Astrocyte (in vitro differentiated cells and primary cell): ENCODE measurements around the gene DGKQ. TPM values are rescaled to one million over a fixed set of nuclear protein-coding genes. Genes with fewer than 3 reads are reported as not detected.

ENCODE experiments used
- DNase-seq: peaks from one replicate; pipeline ENCODE4 v3.0.0-alpha.2; 2010; ENCODE audit warnings: low read depth
- FAIRE-seq: peaks from 2 replicates; lab custom pipeline; 2011; peaks lifted over from hg19 to GRCh38; lab: Jason Lieb, UNC
- H2AFZ ChIP-seq: 2 replicates; pipeline ENCODE4 v1.6.0; 2012; ENCODE audit warnings: low read depth, low read length, inconsistent platforms
- H3K27ac ChIP-seq: 2 replicates; pipeline ENCODE4 v1.5.1; 2011; ENCODE audit warnings: low read depth, low read length, inconsistent platforms
- H3K27me3 ChIP-seq: 2 replicates; pipeline ENCODE4 v1.6.0; 2011; ENCODE audit warnings: low read length, inconsistent platforms; ENCODE audit not compliant: insufficient read depth
- H3K36me3 ChIP-seq: 2 replicates; pipeline ENCODE4 v1.5.1; 2011; ENCODE audit warnings: low read length, inconsistent platforms; ENCODE audit not compliant: insufficient read depth
- H3K4me1 ChIP-seq: 2 replicates; pipeline ENCODE4 v1.5.1; 2011; ENCODE audit warnings: low read length, inconsistent platforms; ENCODE audit not compliant: insufficient read depth
- H3K4me2 ChIP-seq: 2 replicates; pipeline ENCODE4 v1.6.0; 2012; ENCODE audit warnings: low read length, inconsistent platforms
- H3K4me3 ChIP-seq: 2 replicates; pipeline ENCODE4 v1.5.1; 2011; ENCODE audit warnings: low read depth, mild to moderate bottlenecking, low read length, inconsistent platforms; ENCODE audit not compliant: insufficient read depth
- H3K79me2 ChIP-seq: 2 replicates; pipeline ENCODE4 v1.6.0; 2012; ENCODE audit warnings: mild to moderate bottlenecking, low read length, inconsistent platforms; ENCODE audit not compliant: insufficient read depth
- H3K9ac ChIP-seq: 2 replicates; pipeline ENCODE4 v1.6.0; 2012; ENCODE audit warnings: mild to moderate bottlenecking, low read length, inconsistent platforms
- H3K9me3 ChIP-seq: 2 replicates; pipeline ENCODE4 v1.5.1; 2012; ENCODE audit warnings: low read depth, mild to moderate bottlenecking, low read length, inconsistent platforms; ENCODE audit not compliant: insufficient read depth
- H4K20me1 ChIP-seq: 2 replicates; pipeline ENCODE4 v1.6.0; 2012; ENCODE audit warnings: low read length, inconsistent platforms; ENCODE audit not compliant: insufficient read depth
- H3K27ac Mint-ChIP-seq: one replicate; pipeline ENCODE4 v1.8.0; 2021; ENCODE audit warnings: mild to moderate bottlenecking, mixed read lengths; ENCODE audit not compliant: unreplicated experiment
- H3K27me3 Mint-ChIP-seq: one replicate; pipeline ENCODE4 v1.8.0; 2021; ENCODE audit warnings: low read depth, mixed read lengths; ENCODE audit not compliant: unreplicated experiment
- H3K36me3 Mint-ChIP-seq: one replicate; pipeline ENCODE4 v1.8.0; 2021; ENCODE audit warnings: low read depth, mixed read lengths; ENCODE audit not compliant: unreplicated experiment
- H3K4me1 Mint-ChIP-seq: one replicate; pipeline ENCODE4 v1.8.0; 2021; ENCODE audit warnings: low read depth, mixed read lengths; ENCODE audit not compliant: unreplicated experiment
- H3K4me3 Mint-ChIP-seq: one replicate; pipeline ENCODE4 v1.8.0; 2021; ENCODE audit warnings: mild to moderate bottlenecking, moderate library complexity, mixed read lengths; ENCODE audit not compliant: unreplicated experiment
- H3K9me3 Mint-ChIP-seq: one replicate; pipeline ENCODE4 v1.8.0; 2021; ENCODE audit warnings: mild to moderate bottlenecking, mixed read lengths; ENCODE audit not compliant: unreplicated experiment
- EZH2 ChIP-seq: IDR thresholded peaks from 2 replicates; pipeline ENCODE4 v1.6.1; 2012; ENCODE audit warnings: mild to moderate bottlenecking, low read length, inconsistent platforms; ENCODE audit not compliant: insufficient read depth
- total RNA-seq: library from RNA; stranded (reverse); gene quantifications from 2 replicates; pipeline ENCODE4 v1.2.1, GENCODE V29; 2021
- TF ChIP-seq, protein P1 (sequence below): IDR thresholded peaks from 2 replicates; pipeline ENCODE4 v1.5.1; 2011; ENCODE audit warnings: low read depth, mild to moderate bottlenecking, inconsistent platforms, low read length, moderate library complexity; ENCODE audit not compliant: insufficient read depth

The DGKQ gene
- total RNA-seq, 1 donor from 2014 or later = 19.0 TPM

DNA sequence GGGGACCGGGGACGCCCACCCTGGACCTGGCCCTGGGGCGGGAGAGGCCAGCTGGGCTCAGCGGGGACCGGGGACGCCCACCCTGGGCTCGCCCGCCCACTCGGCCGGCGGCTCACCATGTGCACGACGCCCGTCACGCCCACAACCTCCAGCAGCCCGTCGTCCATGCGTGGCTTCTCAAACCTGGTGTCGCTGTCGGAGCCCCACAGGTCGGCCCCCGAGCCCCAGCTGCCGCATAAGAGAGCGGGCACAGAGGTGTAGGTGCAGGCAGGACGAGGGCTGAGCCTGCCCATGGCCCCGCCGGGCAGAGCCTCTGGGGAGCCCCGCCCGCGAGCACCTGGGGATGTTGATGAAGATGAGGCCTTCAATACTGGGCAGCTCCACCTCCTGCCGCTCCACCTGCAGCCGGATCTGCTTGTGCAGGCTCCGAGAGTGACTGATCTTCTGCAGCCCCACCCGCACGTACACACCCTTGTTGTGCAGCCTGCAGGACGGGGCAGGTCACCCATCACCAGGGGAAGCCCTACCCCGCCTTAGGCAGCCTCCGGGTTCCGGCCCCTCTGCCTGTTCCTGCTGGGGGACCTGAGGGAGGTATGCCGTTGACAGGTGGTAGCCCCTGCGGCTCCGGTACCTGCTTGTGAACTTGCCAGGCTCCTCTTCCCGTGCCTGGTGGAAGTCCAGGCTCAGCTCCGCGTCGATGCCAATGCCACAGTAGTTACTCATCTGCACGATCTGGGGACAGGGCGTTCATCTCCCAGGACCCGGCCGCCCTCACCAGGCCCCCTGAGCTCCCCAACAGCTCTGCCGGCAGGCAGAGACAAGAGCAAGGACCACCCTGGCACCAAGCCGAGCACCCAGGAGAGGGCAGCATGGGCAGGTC lies 11.8 kb downstream of the DGKQ start:
- no peak for DNase-seq

DNA sequence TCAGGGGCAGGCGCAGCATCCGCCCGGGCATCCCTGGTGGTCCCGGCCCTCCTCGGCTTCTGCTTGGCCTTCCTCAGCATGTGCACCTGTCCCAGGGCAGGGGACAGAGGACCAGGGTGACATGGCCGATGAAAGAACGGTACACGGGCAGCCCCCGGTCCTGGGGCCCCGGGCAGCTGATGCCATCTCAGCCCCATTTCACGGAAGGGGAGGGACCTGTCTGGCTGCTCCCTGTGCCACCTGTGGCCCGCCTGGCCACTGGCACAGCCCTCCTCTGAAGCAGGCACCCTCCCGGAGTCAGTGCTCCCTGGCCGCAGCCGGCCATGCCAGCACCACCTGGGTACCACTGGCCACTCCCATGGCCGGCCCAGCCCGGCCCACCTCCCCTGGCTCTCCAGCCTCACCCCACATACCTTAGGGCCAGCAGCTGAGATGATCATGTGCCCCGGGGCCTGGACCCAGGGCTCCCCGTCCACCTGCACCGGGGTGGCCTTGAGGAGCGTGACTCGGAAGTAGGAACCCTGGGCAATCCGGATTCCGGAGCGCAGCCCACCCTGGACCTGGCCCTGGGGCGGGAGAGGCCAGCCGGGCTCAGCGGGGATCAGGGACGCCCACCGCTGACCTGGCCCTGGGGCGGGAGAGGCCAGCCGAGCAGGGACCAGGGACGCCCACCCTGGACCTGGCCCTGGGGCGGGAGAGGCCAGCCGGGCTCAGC lies 12.6 kb downstream of the DGKQ start:
- no peak overlapping the region for H3K4me2 ChIP-seq
- no peak for DNase-seq
- Mint-ChIP-seq H3K9me3 (no peaks in the 10 kb centered on the region), H3K27me3 (no peaks in the 10 kb centered on the region), H3K4me1 (no peaks in the 10 kb centered on the region), H3K36me3 (peaks cover 2% of the 10 kb centered on the region), H3K27ac (no peak overlapping the region), H3K4me3 (no peak overlapping the region)
- no peaks in the 10 kb centered on the region for H4K20me1 ChIP-seq
- no peak overlapping the region for H3K9ac ChIP-seq
- no peak overlapping the region for H2AFZ ChIP-seq
- H3K79me2 ChIP-seq = no peaks in the 10 kb centered on the region
- TF ChIP-seq, protein P1, sequence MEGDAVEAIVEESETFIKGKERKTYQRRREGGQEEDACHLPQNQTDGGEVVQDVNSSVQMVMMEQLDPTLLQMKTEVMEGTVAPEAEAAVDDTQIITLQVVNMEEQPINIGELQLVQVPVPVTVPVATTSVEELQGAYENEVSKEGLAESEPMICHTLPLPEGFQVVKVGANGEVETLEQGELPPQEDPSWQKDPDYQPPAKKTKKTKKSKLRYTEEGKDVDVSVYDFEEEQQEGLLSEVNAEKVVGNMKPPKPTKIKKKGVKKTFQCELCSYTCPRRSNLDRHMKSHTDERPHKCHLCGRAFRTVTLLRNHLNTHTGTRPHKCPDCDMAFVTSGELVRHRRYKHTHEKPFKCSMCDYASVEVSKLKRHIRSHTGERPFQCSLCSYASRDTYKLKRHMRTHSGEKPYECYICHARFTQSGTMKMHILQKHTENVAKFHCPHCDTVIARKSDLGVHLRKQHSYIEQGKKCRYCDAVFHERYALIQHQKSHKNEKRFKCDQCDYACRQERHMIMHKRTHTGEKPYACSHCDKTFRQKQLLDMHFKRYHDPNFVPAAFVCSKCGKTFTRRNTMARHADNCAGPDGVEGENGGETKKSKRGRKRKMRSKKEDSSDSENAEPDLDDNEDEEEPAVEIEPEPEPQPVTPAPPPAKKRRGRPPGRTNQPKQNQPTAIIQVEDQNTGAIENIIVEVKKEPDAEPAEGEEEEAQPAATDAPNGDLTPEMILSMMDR = no peak
- no peak for TF ChIP-seq EZH2
- H3K4me1 ChIP-seq = no peaks in the 10 kb centered on the region
- no peaks in the 10 kb centered on the region for H3K27me3 ChIP-seq
- H3K27ac ChIP-seq = no peak overlapping the region
- no peak for FAIRE-seq
- H3K36me3 ChIP-seq = no peaks in the 10 kb centered on the region
- no peak overlapping the region for H3K4me3 ChIP-seq
- no peaks in the 10 kb centered on the region for H3K9me3 ChIP-seq

More for the DNA sequence above, 11.8 kb downstream of the DGKQ start:
- Histone ChIP-seq H3K9ac (no peak overlapping the region), H4K20me1 (no peaks in the 10 kb centered on the region), H3K36me3 (no peaks in the 10 kb centered on the region), H3K4me3 (no peak overlapping the region), H3K79me2 (no peaks in the 10 kb centered on the region), H3K27me3 (no peaks in the 10 kb centered on the region), H3K4me1 (no peaks in the 10 kb centered on the region), H3K4me2 (no peak overlapping the region), H3K9me3 (no peaks in the 10 kb centered on the region), H3K27ac (no peak overlapping the region), H2AFZ (no peak overlapping the region)
- Mint-ChIP-seq H3K4me1 (no peaks in the 10 kb centered on the region), H3K36me3 (peaks cover 2% of the 10 kb centered on the region), H3K9me3 (no peaks in the 10 kb centered on the region), H3K27ac (no peak overlapping the region), H3K4me3 (no peak overlapping the region), H3K27me3 (no peaks in the 10 kb centered on the region)
- no peak for TF ChIP-seq EZH2
- TF ChIP-seq, protein P1 = no peak
- no peak for FAIRE-seq
